Cardiac fibroblast (primary cell): ENCODE results near the gene NFIX.

Experiments
- DNase-seq, 2 donors: peaks; one replicate each; pipeline versions ENCODE4 v3.0.0 to v3.0.0-alpha.2; 2010; ENCODE audit warnings: low read depth in 2 of 2
- H3K4me3 ChIP-seq, 2 donors: replicated peaks in 1 of 2; 1 replicate in 1 of 2; 2 replicates in 1 of 2; pipeline ENCODE4 v1.5.1; 2011; ENCODE audit warnings: low read depth in 2 of 2, low read length in 2 of 2, mild to moderate bottlenecking in 2 of 2, moderate library complexity in 1 of 2
- TF ChIP-seq, protein P1 (sequence below): IDR thresholded peaks from one replicate; pipeline ENCODE4 v1.5.1; 2011; ENCODE audit warnings: low read depth, mild to moderate bottlenecking, low read length, inconsistent platforms

NFIX gene

DNA sequence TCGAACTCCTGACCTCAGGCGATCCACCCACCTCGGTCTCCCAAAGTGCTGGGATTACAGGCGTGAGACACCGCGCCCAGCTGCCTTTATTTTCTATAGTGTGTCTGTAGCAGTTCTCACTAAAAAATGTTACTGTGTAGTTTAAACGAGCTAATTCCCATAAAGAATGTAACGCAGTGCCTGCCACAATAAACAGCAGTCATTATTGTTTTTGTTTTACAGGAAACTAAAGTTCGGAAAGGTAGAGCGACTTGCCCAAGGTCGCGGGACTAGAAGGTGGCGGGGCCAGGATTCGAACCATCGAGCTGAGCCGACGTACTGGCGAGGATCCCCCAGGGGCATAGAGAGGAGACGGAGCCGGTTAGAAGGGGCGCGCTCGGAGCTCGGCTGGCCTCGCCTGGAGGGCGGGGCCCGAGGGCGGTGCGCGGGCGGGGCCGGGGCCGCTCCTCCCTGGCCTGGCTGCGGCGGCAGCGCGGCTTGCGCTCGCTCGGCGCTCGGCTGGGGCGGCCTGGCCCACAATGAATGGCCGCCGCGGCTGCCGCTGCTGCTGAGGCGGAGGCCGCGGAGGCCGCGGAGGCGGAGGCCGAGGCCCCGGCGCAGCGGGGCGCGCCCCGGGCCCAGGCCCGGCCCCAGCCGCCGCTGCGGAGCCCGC is 122.6 kb downstream of the NFIX start, which contains the start of gene NACC1:
Gene NACC1, plus strand, starts transcription at position 493 of the 652 bp plus-strand sequence. CDS start 16,944 bp downstream, outside the sequence.
- DNase-seq = peak; percentile 89 to 92
- TF ChIP-seq, protein P1, sequence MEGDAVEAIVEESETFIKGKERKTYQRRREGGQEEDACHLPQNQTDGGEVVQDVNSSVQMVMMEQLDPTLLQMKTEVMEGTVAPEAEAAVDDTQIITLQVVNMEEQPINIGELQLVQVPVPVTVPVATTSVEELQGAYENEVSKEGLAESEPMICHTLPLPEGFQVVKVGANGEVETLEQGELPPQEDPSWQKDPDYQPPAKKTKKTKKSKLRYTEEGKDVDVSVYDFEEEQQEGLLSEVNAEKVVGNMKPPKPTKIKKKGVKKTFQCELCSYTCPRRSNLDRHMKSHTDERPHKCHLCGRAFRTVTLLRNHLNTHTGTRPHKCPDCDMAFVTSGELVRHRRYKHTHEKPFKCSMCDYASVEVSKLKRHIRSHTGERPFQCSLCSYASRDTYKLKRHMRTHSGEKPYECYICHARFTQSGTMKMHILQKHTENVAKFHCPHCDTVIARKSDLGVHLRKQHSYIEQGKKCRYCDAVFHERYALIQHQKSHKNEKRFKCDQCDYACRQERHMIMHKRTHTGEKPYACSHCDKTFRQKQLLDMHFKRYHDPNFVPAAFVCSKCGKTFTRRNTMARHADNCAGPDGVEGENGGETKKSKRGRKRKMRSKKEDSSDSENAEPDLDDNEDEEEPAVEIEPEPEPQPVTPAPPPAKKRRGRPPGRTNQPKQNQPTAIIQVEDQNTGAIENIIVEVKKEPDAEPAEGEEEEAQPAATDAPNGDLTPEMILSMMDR = no peak
- H3K4me3 ChIP-seq = peak within 1 kb of the TSS; percentile 98 to 99

GRCh38 chr19:13118424-13119193 is 123.3 kb downstream of the NFIX start:
- DNase-seq = peak in 1 of 2 donors; percentile 52
- TF ChIP-seq, protein P1 = no peak
- peak overlapping the region; percentile 92 to 97 for H3K4me3 ChIP-seq

DNA sequence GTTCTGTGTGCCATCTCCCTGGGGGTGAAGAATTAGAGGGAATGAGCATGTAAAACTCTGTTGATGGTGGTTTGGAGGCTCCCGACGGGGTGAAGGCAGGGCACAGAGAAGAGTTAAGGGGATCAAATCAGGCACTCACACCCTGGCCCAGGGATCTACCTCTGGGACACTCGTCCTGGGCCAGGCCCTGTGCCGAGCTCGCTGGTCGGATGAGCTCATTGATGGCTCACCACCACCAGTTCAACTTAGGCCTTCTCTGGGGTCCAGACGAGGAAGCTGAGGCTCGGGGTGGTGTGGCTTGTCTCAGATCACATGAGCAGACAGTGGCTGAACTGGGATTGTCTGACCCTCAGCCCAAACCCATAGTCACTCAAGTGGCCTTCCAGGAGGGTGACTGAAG is 124.4 kb downstream of the NFIX start:
- TF ChIP-seq, protein P1 = no peak
- peak overlapping the region; percentile 92 to 97 for H3K4me3 ChIP-seq
- DNase-seq = peak in 1 of 2 donors; percentile 43

DNA sequence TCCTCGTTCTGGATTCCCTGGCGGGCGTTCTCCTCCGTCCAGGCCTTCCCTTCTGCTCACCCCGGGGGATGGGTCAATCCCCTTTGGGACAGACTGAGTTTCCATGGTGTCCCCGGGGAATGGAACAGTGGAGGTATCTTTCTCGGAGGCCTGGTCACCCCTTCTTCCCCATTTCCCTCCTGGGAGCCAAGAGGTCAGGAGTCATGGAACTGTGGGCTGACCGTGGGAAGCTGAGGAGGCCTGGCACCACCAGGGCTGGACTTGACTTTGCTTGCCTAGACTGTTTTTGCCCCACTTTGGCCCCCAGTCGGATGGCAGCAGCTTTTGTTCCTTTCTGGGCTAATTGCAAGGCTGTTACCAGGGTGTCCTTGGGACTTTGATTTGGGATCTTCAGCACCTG is 124.8 kb downstream of the NFIX start:
- DNase-seq = no peak
- TF ChIP-seq, protein P1 = no peak
- H3K4me3 ChIP-seq = peak overlapping the region; percentile 21 to 97

GRCh38 chr19:13120817-13121216 is 125.5 kb downstream of the NFIX start:
- DNase-seq = peak; percentile 71 to 92
- TF ChIP-seq, protein P1 = no peak
- peak overlapping the region in 1 of 2 donors; percentile 13 for H3K4me3 ChIP-seq

GRCh38 chr19:13121551-13122274 is 126.4 kb downstream of the NFIX start:
- TF ChIP-seq, protein P1 = no peak
- peak in 1 of 2 donors; percentile 46 for DNase-seq
- no peak overlapping the region for H3K4me3 ChIP-seq
